IMR-90 (cell line): ENCODE results near the gene PATE4. TPM values are rescaled to one million over a fixed set of nuclear protein-coding genes. Genes with fewer than 3 reads are reported as not detected.

Experiments
- ATAC-seq: fragments of 200-7000 bp; cut with Tn5 transposase; 2 replicates; pipeline ENCODE4 v1.9.1; 2020; ENCODE audit warnings: low read depth, mild to moderate bottlenecking, moderate library complexity
- BruUV-seq: library from RNA; stranded (reverse); fragments of 400-500 nt; replicated peaks from 2 replicates; lab custom pipeline; 2021; lab: Mats Ljungman, UMichigan
- CTCF ChIA-PET: fragments of 300-600 bp; formaldehyde crosslinking; extraction: SDS; loops from one replicate; lab custom pipeline; 2021; ENCODE audit warnings: antibody characterized with exemption; lab: Yijun Ruan, JAX
- POLR2A ChIA-PET: fragments of 300-600 bp; sonication (Branson Sonifier 250); formaldehyde crosslinking; loops from one replicate; lab custom pipeline; 2022; ENCODE audit warnings: antibody characterized with exemption; ENCODE audit not compliant: unreplicated experiment; lab: Charles Lee
- DNase-seq: peaks from one replicate; pipeline ENCODE4 v3.0.0; 2013
- H2AFZ ChIP-seq: replicated peaks from 2 replicates; pipeline ENCODE3; 2013; ENCODE audit warnings: low read length, mild to moderate bottlenecking; ENCODE audit not compliant: poor library complexity
- H2AK5ac ChIP-seq: 2 replicates; pipeline ENCODE4 v1.6.1; 2013; ENCODE audit warnings: low read depth, low read length, inconsistent platforms
- H2AK9ac ChIP-seq: replicated peaks from 2 replicates; pipeline ENCODE3; 2013; ENCODE audit warnings: mild to moderate bottlenecking, low read depth, low read length, moderate library complexity; ENCODE audit not compliant: poor library complexity
- H2BK120ac ChIP-seq: 2 replicates; pipeline ENCODE4 v1.6.1; 2013; ENCODE audit warnings: low read depth, low read length, inconsistent platforms
- H2BK15ac ChIP-seq: 3 replicates; pipeline ENCODE4 v1.6.1; 2013; ENCODE audit warnings: low read depth, low read length, inconsistent platforms
- H2BK20ac ChIP-seq: 2 replicates; pipeline ENCODE4 v1.6.1; 2013; ENCODE audit warnings: low read depth, mild to moderate bottlenecking, inconsistent platforms, low read length, moderate library complexity
- H2BK5ac ChIP-seq: 2 replicates; pipeline ENCODE4 v1.6.1; 2013; ENCODE audit warnings: mild to moderate bottlenecking, low read depth, low read length, inconsistent platforms; ENCODE audit not compliant: poor library complexity, severe bottlenecking
- H3K14ac ChIP-seq: replicated peaks from 2 replicates; pipeline ENCODE4 v1.6.1; 2013; ENCODE audit warnings: low read depth, low read length, inconsistent platforms
- H3K18ac ChIP-seq: 2 replicates; pipeline ENCODE4 v1.6.1; 2013; ENCODE audit warnings: low read depth, low read length, control low read depth
- H3K23ac ChIP-seq: 2 replicates; pipeline ENCODE4 v1.6.1; 2013; ENCODE audit warnings: low read depth, low read length, inconsistent platforms
- H3K27ac ChIP-seq: 2 replicates; pipeline ENCODE4 v1.5.1; 2013; ENCODE audit warnings: mild to moderate bottlenecking, control low read depth, low read length; ENCODE audit not compliant: insufficient read depth
- H3K27me3 ChIP-seq: 2 replicates; pipeline ENCODE4 v1.6.1; 2013; ENCODE audit warnings: low read length; ENCODE audit not compliant: control insufficient read depth, insufficient read depth
- H3K36me3 ChIP-seq: 2 replicates; pipeline ENCODE4 v1.6.1; 2013; ENCODE audit warnings: low read length, mixed read lengths; ENCODE audit not compliant: control insufficient read depth, insufficient read depth
- H3K4ac ChIP-seq: 2 replicates; pipeline ENCODE4 v1.6.1; 2013; ENCODE audit warnings: low read depth, low read length, inconsistent platforms
- H3K4me1 ChIP-seq: 2 replicates; pipeline ENCODE4 v1.6.1; 2013; ENCODE audit warnings: low read length, mixed read lengths; ENCODE audit not compliant: control insufficient read depth, insufficient read depth
- H3K4me2 ChIP-seq: 2 replicates; pipeline ENCODE4 v1.6.1; 2013; ENCODE audit warnings: low read depth, mild to moderate bottlenecking, control low read depth, low read length, moderate library complexity
- H3K4me3 ChIP-seq: 2 replicates; pipeline ENCODE4 v1.5.1; 2013; ENCODE audit warnings: low read depth, mild to moderate bottlenecking, control low read depth, low read length, moderate library complexity; ENCODE audit not compliant: insufficient read depth
- H3K56ac ChIP-seq: 2 replicates; pipeline ENCODE4 v1.6.1; 2013; ENCODE audit warnings: low read length, inconsistent platforms; ENCODE audit not compliant: insufficient read depth; ENCODE audit errors: extremely low read depth
- H3K79me1 ChIP-seq, 2 experiments: 2 replicates each; pipeline ENCODE4 v1.6.1; 2013; ENCODE audit warnings: low read length in 2 of 2, inconsistent platforms in 1 of 2, low read depth in 1 of 2
- H3K9ac ChIP-seq: 2 replicates; pipeline ENCODE4 v1.6.1; 2013; ENCODE audit warnings: low read depth, low read length, control low read depth
- H3K9me1 ChIP-seq: 2 replicates; pipeline ENCODE4 v1.6.1; 2013; ENCODE audit warnings: low read length, inconsistent platforms; ENCODE audit not compliant: insufficient read depth
- H3K9me3 ChIP-seq: 2 replicates; pipeline ENCODE4 v1.6.1; 2013; ENCODE audit warnings: low read length; ENCODE audit not compliant: control insufficient read depth, insufficient read depth
- H4K20me1 ChIP-seq: 2 replicates; pipeline ENCODE4 v1.6.1; 2013; ENCODE audit warnings: low read length, inconsistent platforms; ENCODE audit not compliant: insufficient read depth
- H4K5ac ChIP-seq: 2 replicates; pipeline ENCODE4 v1.6.1; 2013; ENCODE audit warnings: mild to moderate bottlenecking, low read depth, low read length, control low read depth
- H4K8ac ChIP-seq, 2 experiments: 2 replicates each; pipeline ENCODE4 v1.6.1; 2013; ENCODE audit warnings: low read depth in 2 of 2, low read length in 2 of 2, control low read depth in 1 of 2, inconsistent platforms in 1 of 2
- H4K91ac ChIP-seq: 2 replicates; pipeline ENCODE4 v1.6.1; 2013; ENCODE audit warnings: low read depth, low read length, inconsistent platforms; ENCODE audit not compliant: insufficient read depth
- BHLHE40 ChIP-seq: fragments of 150-350 bp; IDR thresholded peaks from 2 replicates; pipeline ENCODE4 v1.6.1; 2016; ENCODE audit warnings: mild to moderate bottlenecking, low read depth, low read length
- CEBPB ChIP-seq: IDR thresholded peaks from 2 replicates; pipeline ENCODE4 v1.6.1; 2012; ENCODE audit warnings: low read depth, low read length, improper control_type of control experiment
- CHD1 ChIP-seq: IDR thresholded peaks from 2 replicates; pipeline ENCODE4 v1.6.1; 2012; ENCODE audit warnings: low read depth, low read length, improper control_type of control experiment
- ELK1 ChIP-seq: fragments of 150-350 bp; IDR thresholded peaks from 2 replicates; pipeline ENCODE4 v1.6.1; 2016; ENCODE audit warnings: low read depth, mild to moderate bottlenecking, low read length, moderate library complexity, borderline replicate concordance
- FOS ChIP-seq: fragments of 150-350 bp; IDR thresholded peaks from 2 replicates; pipeline ENCODE4 v1.6.1; 2016; ENCODE audit warnings: low read depth, low read length
- MAZ ChIP-seq: IDR thresholded peaks from 2 replicates; pipeline ENCODE4 v1.6.1; 2012; ENCODE audit warnings: low read depth, mild to moderate bottlenecking, low read length, improper control_type of control experiment, moderate library complexity, borderline replicate concordance
- MXI1 ChIP-seq: IDR thresholded peaks from 2 replicates; pipeline ENCODE4 v1.6.1; 2012; ENCODE audit warnings: low read depth, mild to moderate bottlenecking, low read length, moderate library complexity, borderline replicate concordance
- NFE2L2 ChIP-seq: fragments of 150-350 bp; IDR thresholded peaks from 2 replicates; pipeline ENCODE4 v1.6.1; 2016; ENCODE audit warnings: low read depth, mild to moderate bottlenecking, low read length
- POLR2A ChIP-seq: IDR thresholded peaks from 2 replicates; pipeline ENCODE4 v1.6.1; 2012; ENCODE audit warnings: mild to moderate bottlenecking, low read depth, low read length
- RAD21 ChIP-seq: IDR thresholded peaks from 2 replicates; pipeline ENCODE4 v1.6.1; 2012; ENCODE audit warnings: low read length, improper control_type of control experiment
- RCOR1 ChIP-seq: IDR thresholded peaks from 2 replicates; pipeline ENCODE4 v1.6.1; 2012; ENCODE audit warnings: mild to moderate bottlenecking, low read length, improper control_type of control experiment; ENCODE audit not compliant: insufficient replicate concordance
- RFX5 ChIP-seq: IDR thresholded peaks from 2 replicates; pipeline ENCODE4 v1.8.0; 2012; ENCODE audit warnings: low read depth, mild to moderate bottlenecking, low read length, moderate library complexity
- SMC3 ChIP-seq: fragments of 150-350 bp; IDR thresholded peaks from 2 replicates; pipeline ENCODE4 v1.6.1; 2016; ENCODE audit warnings: low read depth, mild to moderate bottlenecking, antibody characterized with exemption, low read length, moderate library complexity
- USF2 ChIP-seq: fragments of 150-350 bp; IDR thresholded peaks from 2 replicates; pipeline ENCODE4 v1.6.1; 2017; ENCODE audit warnings: mild to moderate bottlenecking, antibody characterized with exemption, low read length, low read depth
- WGBS, 2 experiments: methylation state at CpG; one replicate each; pipeline versions ENCODE4 v1.1.5 to v1.1.7; 2013; ENCODE audit warnings: missing lambda C conversion rate in 2 of 2; ENCODE audit not compliant: insufficient read length in 1 of 2; ENCODE audit errors: extremely low coverage in 2 of 2; 5-methylcytosine and 5-hydroxymethylcytosine counted together
- dilution Hi-C: fragments of 300-500 bp; cut with HindIII; formaldehyde crosslinking; loops from one replicate; pipeline ENCODE4 v1.14.3; 2018; ENCODE audit warnings: low sequenced_read_pairs; ENCODE audit not compliant: unreplicated experiment
- in situ Hi-C: fragments of 300-500 bp; cut with MboI; formaldehyde crosslinking; loops from 3 replicates; pipeline ENCODE4 v1.14.3; 2019; ENCODE audit warnings: low sequenced_read_pairs, inconsistent platforms, mixed read lengths
- intact Hi-C: fragments of 100-400 bp; cut with micrococcal nuclease; formaldehyde crosslinking; loops from 2 replicates; pipeline ENCODE4 v1.10.0; 2022
- polyA plus RNA-seq, 3 experiments: library from polyadenylated mRNA; depleted of rRNA; stranded (reverse); fragments of >200 nt; gene quantifications; 2 replicates each; pipeline ENCODE4 v1.2.3, GENCODE V29; 2012; ENCODE audit warnings: low replicate concordance in 1 of 3
- total RNA-seq: library from RNA; depleted of rRNA; stranded (reverse); fragments of >200 nt; gene quantifications from 2 replicates; pipeline ENCODE4 v1.2.3, GENCODE V29; 2012

The PATE4 gene
- total and polyA plus RNA-seq, 2 of the 4 experiments (the other 2 are of a cell fraction): not detected

- Histone ChIP-seq H3K4me2 (no peak within 1 kb of the TSS), H3K9ac (no peak within 1 kb of the TSS), H3K4me1 (no peaks in the 10 kb centered on the region), H2AFZ (no peak within 1 kb of the TSS), H3K27me3 (no peaks in the 10 kb centered on the region), H3K4me3 (no peak within 1 kb of the TSS), H4K5ac (no peak within 1 kb of the TSS), H3K79me1 (no peaks in the 10 kb centered on the region), H2BK20ac (no peak within 1 kb of the TSS), H4K20me1 (no peaks in the 10 kb centered on the region), H3K9me3 (no peaks in the 10 kb centered on the region), H3K36me3 (no peaks in the 10 kb centered on the region), H3K14ac (no peak within 1 kb of the TSS), H3K27ac (no peak within 1 kb of the TSS), H2BK120ac (no peak within 1 kb of the TSS), H4K8ac (no peak within 1 kb of the TSS), H2BK15ac (no peak within 1 kb of the TSS), H3K23ac (no peak within 1 kb of the TSS), H4K91ac (no peak within 1 kb of the TSS), H3K4ac (no peak within 1 kb of the TSS), H3K9me1 (no peaks in the 10 kb centered on the region), H3K18ac (no peak within 1 kb of the TSS), H2BK5ac (no peak within 1 kb of the TSS), H2AK9ac (no peak within 1 kb of the TSS), H3K56ac (no peak within 1 kb of the TSS), H2AK5ac (no peak within 1 kb of the TSS)
- dilution Hi-C loops (no loop called here), intact Hi-C loops (no loop called here), in situ Hi-C loops (no loop called here)
- ATAC-seq (no peak), DNase-seq (no peak)
- ChIA-PET POLR2A (no interaction called here), CTCF (no interaction called here)
- no CpG with 5 or more reads among the region's 2 CpGs for WGBS, 2 experiments
- BruUV-seq: no TSS peak
- TF ChIP-seq CEBPB (no peak), RFX5 (no peak), ELK1 (no peak), FOS (no peak), MXI1 (no peak), CHD1 (no peak), SMC3 (no peak), RAD21 (no peak), USF2 (no peak), NFE2L2 (no peak), RCOR1 (no peak), POLR2A (no peak), BHLHE40 (no peak), MAZ (no peak)
Measured at GRCh38 chr11:125787827-125788226, 45.3 kb upstream of the PATE4 start, which contains the start of gene PATE3. Gene PATE3 (plus strand): TSS chr11:125788127. CDS start chr11:125788152, 25 bp downstream.
